GM19023 (cell line): ENCODE data around the gene KIF18A.

Source experiments
- ATAC-seq: cut with Tn5 transposase; IDR thresholded peaks from one replicate; pipeline ENCODE4 v1.9.1; 2021; ENCODE audit warnings: mild to moderate bottlenecking, moderate library complexity; ENCODE audit not compliant: unreplicated experiment

KIF18A gene

GRCh38 chr11:28048812-28049211, 59.1 kb downstream of the KIF18A start:
- no peak for ATAC-seq

- ATAC-seq, result no peak
These were observed 63.8 kb downstream of the KIF18A start for GRCh38 chr11:28043930-28044709.

- ATAC-seq, result no peak
These were observed 67.6 kb downstream of the KIF18A start for GRCh38 chr11:28040384-28040783.

GRCh38 chr11:28038775-28039174, 69.2 kb downstream of the KIF18A start:
- no peak for ATAC-seq

- no peak for ATAC-seq
These were observed 81.2 kb downstream of the KIF18A start for GRCh38 chr11:28026634-28027290.

- no peak for ATAC-seq
These were observed 90.1 kb downstream of the KIF18A start for GRCh38 chr11:28017816-28018215.

GRCh38 chr11:28011813-28012212, 96.1 kb downstream of the KIF18A start:
- ATAC-seq, result no peak

- ATAC-seq, result no peak
These were observed 98.0 kb downstream of the KIF18A start for GRCh38 chr11:28009996-28010395.

GRCh38 chr11:28009388-28009787, 98.6 kb downstream of the KIF18A start:
- ATAC-seq, result no peak

- ATAC-seq, result no peak
These were observed 104.3 kb downstream of the KIF18A start for GRCh38 chr11:28003615-28004014.

- no peak for ATAC-seq
These were observed 109.4 kb downstream of the KIF18A start for GRCh38 chr11:27998552-27998951.

- no peak for ATAC-seq
These were observed 110.6 kb downstream of the KIF18A start for GRCh38 chr11:27997344-27997743.

- no peak for ATAC-seq
These were observed 111.9 kb downstream of the KIF18A start for GRCh38 chr11:27996066-27996465.

GRCh38 chr11:27995083-27995482, 112.9 kb downstream of the KIF18A start:
- no peak for ATAC-seq

GRCh38 chr11:27991736-27992135, 116.2 kb downstream of the KIF18A start:
- ATAC-seq, result no peak

GRCh38 chr11:27977527-27977926, 130.4 kb downstream of the KIF18A start:
- ATAC-seq, result no peak

GRCh38 chr11:27977031-27977430, 130.9 kb downstream of the KIF18A start:
- no peak for ATAC-seq

GRCh38 chr11:27976262-27976661, 131.7 kb downstream of the KIF18A start:
- no peak for ATAC-seq

GRCh38 chr11:27973851-27974536, 134.0 kb downstream of the KIF18A start:
- ATAC-seq, result no peak

- ATAC-seq, result no peak
These were observed 135.3 kb downstream of the KIF18A start for GRCh38 chr11:27972522-27973170.

GRCh38 chr11:27971171-27971570, 136.8 kb downstream of the KIF18A start:
- ATAC-seq, result no peak
